Activated effector memory CD4-positive, alpha-beta T cell treated with anti-CD3 and anti-CD28 coated beads, Interleukin-2, amount 50 U/mL, for 16 hours (primary cell): ENCODE measurements around the gene NTNG1.
"Not testable (repeated sequence)": the region's sequence is repeated elsewhere in the genome, so short reads cannot be mapped to it uniquely, and the experiment has no call there.

Source experiments
- DNase-seq: peaks from one replicate; pipeline ENCODE4 v3.0.0-alpha.2; 2020

Gene NTNG1

GRCh38 chr1:107140703-107141490 is at the start of gene NTNG1:
Gene NTNG1, plus strand, starts transcription at chr1:107141039.
- peak; percentile 63 for DNase-seq

- no peak for DNase-seq
These were observed 49.4 kb upstream of the NTNG1 start for GRCh38 chr1:107091418-107091817.

GRCh38 chr1:107093395-107093794 is 47.4 kb upstream of the NTNG1 start:
- DNase-seq, result not testable (repeated sequence)

GRCh38 chr1:107095647-107096046 is 45.2 kb upstream of the NTNG1 start:
- no peak for DNase-seq

GRCh38 chr1:107096690-107097089 is 44.1 kb upstream of the NTNG1 start:
- DNase-seq, result no peak

GRCh38 chr1:107098961-107099360 is 41.9 kb upstream of the NTNG1 start:
- no peak for DNase-seq

- no peak for DNase-seq
These were observed 40.4 kb upstream of the NTNG1 start for GRCh38 chr1:107100331-107100984.

- no peak for DNase-seq
These were observed 34.9 kb upstream of the NTNG1 start for GRCh38 chr1:107105914-107106313.

- DNase-seq, result no peak
These were observed 30.5 kb upstream of the NTNG1 start for GRCh38 chr1:107110326-107110725.

GRCh38 chr1:107116306-107116790 is 24.5 kb upstream of the NTNG1 start:
- DNase-seq, result no peak

GRCh38 chr1:107122225-107122624 is 18.6 kb upstream of the NTNG1 start:
- no peak for DNase-seq

GRCh38 chr1:107123741-107124140 is 17.1 kb upstream of the NTNG1 start:
- DNase-seq, result no peak

GRCh38 chr1:107124694-107125093 is 16.1 kb upstream of the NTNG1 start:
- no peak for DNase-seq

GRCh38 chr1:107132195-107132594 is 8.6 kb upstream of the NTNG1 start:
- no peak for DNase-seq

- DNase-seq, result no peak
These were observed 8.1 kb upstream of the NTNG1 start for GRCh38 chr1:107132780-107133179.

GRCh38 chr1:107135463-107135862 is 5.4 kb upstream of the NTNG1 start:
- DNase-seq, result no peak

- DNase-seq, result no peak
These were observed 2.7 kb upstream of the NTNG1 start for GRCh38 chr1:107138166-107138565.

GRCh38 chr1:107138767-107139445 is 1.9 kb upstream of the NTNG1 start:
- DNase-seq, result no peak

- DNase-seq, result peak; percentile 61
These were observed 771 bp upstream of the NTNG1 start for GRCh38 chr1:107139833-107140702.

GRCh38 chr1:107141491-107142126 is 770 bp downstream of the NTNG1 start:
- peak; percentile 63 for DNase-seq

- no peak for DNase-seq
These were observed 1.3 kb downstream of the NTNG1 start for GRCh38 chr1:107142140-107142542.

GRCh38 chr1:107142666-107143065 is 1.8 kb downstream of the NTNG1 start:
- DNase-seq, result no peak
